ENCODE data around the gene GJC2.
A peak's percentile ranks its signal among the peaks of the same experiment; 100 is the strongest.

GJC2 gene

GRCh38 chr1:228145463-228146416 is 4.0 kb upstream of the GJC2 start:
- no peak for DNase-seq (ENCODE audit: low read depth in 2 of 2)

- DNase-seq (ENCODE audit: low read depth in 2 of 2) = no peak
These were observed 3.1 kb upstream of the GJC2 start for GRCh38 chr1:228146417-228147150.

GRCh38 chr1:228147151-228147693 is 2.5 kb upstream of the GJC2 start:
- DNase-seq (ENCODE audit: low read depth in 2 of 2) = no peak

GRCh38 chr1:228147768-228148167 is 2.0 kb upstream of the GJC2 start:
- no peak for DNase-seq (ENCODE audit: low read depth in 2 of 2)

- DNase-seq (ENCODE audit: low read depth in 2 of 2) = no peak
These were observed 1.4 kb upstream of the GJC2 start for GRCh38 chr1:228148196-228148861.

- DNase-seq (ENCODE audit: low read depth in 2 of 2) = no peak
These were observed 760 bp upstream of the GJC2 start for GRCh38 chr1:228148935-228149405.

GRCh38 chr1:228150120-228150460 is 360 bp downstream of the GJC2 start:
- DNase-seq (ENCODE audit: low read depth in 2 of 2) = no peak

- DNase-seq (ENCODE audit: low read depth in 2 of 2) = no peak
These were observed 890 bp downstream of the GJC2 start for GRCh38 chr1:228150461-228151179.

- DNase-seq (ENCODE audit: low read depth in 2 of 2) = no peak
These were observed 1.6 kb downstream of the GJC2 start for GRCh38 chr1:228151180-228151925.

GRCh38 chr1:228152097-228152917 is 2.6 kb downstream of the GJC2 start:
- DNase-seq (ENCODE audit: low read depth in 2 of 2) = no peak

GRCh38 chr1:228152918-228153258 is 3.2 kb downstream of the GJC2 start:
- no peak for DNase-seq (ENCODE audit: low read depth in 2 of 2)

GRCh38 chr1:228154021-228154669 is 4.4 kb downstream of the GJC2 start:
- DNase-seq (ENCODE audit: low read depth in 2 of 2) = no peak

- DNase-seq (ENCODE audit: low read depth in 2 of 2) = peak in 1 of 2 donors; percentile 38
These were observed 5.2 kb downstream of the GJC2 start for GRCh38 chr1:228154670-228155571.

GRCh38 chr1:228155596-228156514 is 6.1 kb downstream of the GJC2 start:
- no peak for DNase-seq (ENCODE audit: low read depth in 2 of 2)

- no peak for DNase-seq (ENCODE audit: low read depth in 2 of 2)
These were observed 6.8 kb downstream of the GJC2 start for GRCh38 chr1:228156515-228156881.

GRCh38 chr1:228156941-228157728 is 7.4 kb downstream of the GJC2 start:
- no peak for DNase-seq (ENCODE audit: low read depth in 2 of 2)
